ENCODE results near the gene PRDM12.

PRDM12 gene

DNA sequence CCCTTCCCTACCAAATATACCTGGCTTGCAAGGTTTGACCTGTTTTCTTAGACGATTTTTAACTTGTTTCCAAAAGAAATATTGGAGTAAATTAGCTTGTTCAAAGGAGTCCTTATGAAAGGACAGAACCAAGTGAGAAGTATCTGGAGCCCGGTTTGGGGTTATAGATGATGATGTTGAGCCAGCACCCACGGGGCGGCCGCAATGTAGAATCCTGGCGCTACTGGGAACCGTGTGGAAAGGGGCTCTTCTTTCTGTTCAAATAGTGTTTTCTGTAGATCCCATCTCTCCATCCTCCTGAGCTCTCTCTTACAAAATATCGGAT lies 28.7 kb downstream of the PRDM12 start:
- DNase-seq, result peak; percentile 65

DNA sequence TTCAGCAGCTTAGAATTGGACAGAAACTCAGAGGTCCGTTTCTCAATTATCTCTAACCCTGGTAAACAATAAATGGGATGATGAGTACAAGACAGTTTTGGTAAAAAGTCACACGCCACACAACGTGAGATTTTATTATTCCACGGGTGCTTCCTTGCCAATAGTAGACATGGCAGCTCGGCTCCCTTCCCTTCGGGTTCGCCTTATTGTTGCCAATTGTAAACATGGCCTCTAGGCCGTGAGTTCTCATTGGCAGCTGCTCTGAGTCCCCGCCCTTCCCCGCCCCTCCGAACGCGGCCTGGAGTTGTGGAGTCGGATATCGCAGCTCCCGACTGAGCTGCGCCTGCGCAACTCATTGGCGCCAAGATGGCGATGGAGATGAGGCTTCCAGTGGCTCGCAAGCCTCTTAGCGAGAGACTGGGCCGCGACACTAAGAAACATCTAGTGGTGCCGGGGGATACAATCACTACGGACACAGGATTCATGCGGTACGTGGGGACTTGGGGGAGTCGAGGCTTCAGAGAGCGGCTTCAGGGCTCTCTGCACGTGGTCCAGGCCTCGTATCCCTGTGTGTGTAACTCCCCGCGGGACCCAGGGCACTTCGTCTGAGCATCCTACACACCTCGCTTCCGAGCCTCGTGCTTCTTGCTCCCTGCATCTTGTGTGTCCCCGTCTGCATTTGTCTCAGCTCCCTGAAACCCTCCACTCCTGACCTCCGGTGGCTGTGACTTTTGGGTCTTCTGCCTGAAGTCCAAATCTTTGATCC lies 29.2 kb downstream of the PRDM12 start, which contains the start of gene EXOSC2:
EXOSC2 (plus strand) TSS at position 355 of the 766 bp plus-strand sequence; CDS start at position 367, 12 bp downstream.
- peak; percentile 98 for DNase-seq

DNA sequence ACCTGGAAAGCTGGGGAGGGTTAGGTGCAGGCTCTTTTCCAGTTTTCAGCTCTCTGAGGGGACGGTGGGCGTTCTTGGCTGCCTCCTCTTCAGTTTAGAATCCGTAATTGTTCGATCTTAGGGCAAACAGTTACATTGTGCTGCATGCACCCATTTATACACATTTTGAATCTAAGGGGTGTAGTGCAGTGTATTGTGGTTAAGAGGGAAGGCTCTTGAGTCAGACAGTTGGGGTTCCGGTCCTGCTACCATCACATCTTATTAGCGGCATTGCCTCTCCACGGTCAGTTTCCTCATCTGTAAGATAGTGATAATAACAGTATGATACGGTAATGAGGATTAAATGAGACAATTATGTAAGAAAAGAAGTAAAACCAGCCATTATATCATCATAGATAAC lies 29.8 kb downstream of the PRDM12 start:
- DNase-seq, result no peak

DNA sequence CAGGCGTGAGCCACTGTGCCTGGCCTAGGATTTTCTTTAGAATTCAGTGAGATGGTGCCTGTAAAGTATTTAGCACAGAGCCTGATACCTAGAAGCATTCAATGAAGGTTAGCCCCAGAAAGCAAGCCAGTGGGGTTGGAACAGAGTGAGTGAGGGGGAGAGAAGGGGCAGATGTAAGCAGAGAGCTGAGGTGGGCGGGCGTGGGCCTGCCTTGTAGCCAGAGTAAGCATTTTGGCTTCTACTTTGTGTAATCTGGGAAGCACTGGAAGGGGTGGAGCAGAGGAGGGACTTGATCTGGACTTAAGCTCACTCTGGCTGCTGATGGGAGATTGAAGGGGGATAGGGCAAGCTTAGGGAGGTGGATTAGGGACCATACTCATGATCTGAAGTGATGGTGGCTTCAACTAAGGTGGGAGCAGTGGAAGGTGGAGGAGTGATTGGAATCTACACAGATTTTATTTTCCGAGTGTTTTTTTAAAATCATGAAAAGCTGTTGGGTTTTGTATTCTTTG lies 31.8 kb downstream of the PRDM12 start:
- no peak for DNase-seq

DNA sequence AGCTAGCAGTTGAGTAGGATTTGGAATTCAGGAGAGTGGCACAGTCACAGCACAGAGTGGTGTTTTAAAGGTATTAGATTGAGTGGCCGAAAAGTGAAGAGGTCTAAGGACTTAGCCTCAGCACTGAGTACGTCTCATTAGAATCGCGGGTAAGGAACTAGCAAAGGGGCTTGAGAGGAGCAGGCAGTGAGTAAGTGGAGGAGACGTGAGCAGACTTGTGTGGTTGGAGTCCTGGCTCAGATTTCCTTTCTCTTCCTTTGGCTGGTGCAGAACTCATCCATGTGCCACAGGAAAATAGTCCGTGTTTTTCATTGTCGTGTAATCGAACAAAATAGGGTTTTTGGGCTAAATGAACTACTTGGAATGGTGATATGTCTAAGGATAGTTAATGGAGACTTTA lies 32.6 kb downstream of the PRDM12 start:
- DNase-seq, result no peak

DNA sequence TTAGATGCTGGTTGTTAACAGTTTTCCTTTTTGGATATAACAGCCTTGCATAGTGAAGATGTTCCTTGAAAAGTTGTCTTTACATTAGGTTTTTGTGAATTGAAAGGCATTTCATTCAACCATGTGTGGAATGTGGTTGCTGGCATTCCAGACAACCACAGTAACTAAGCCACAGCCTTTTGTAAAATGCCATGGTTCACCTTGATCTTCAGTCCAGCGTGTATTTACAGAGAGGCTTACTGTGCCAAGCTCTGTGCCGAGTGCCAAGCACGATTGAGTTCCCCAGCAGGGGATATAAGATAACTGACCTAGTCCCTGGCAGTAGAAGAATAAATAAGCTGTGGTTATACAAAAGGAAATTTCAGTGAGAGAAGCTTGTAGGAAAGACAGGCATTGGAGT lies 34.1 kb downstream of the PRDM12 start:
- DNase-seq, result no peak

DNA sequence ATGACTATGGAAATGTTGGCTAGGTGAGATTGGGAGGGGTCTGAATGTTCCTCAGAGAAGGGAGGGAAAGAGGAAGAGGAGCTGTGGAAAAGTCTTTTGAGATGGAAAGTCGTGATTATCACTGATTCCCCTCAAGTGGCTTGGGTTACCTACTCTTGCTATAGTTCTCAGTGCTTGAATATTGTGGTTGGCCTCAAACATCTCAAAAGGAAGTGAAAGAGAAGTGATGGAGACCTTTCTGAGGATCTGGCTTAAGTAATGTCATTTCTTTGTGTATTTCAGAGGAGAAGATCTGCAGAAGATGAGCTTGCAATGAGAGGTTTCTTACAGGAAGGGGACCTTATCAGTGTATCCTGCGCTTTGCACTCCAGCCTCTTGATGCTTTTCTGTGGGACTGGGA lies 34.7 kb downstream of the PRDM12 start:
- DNase-seq, result no peak

DNA sequence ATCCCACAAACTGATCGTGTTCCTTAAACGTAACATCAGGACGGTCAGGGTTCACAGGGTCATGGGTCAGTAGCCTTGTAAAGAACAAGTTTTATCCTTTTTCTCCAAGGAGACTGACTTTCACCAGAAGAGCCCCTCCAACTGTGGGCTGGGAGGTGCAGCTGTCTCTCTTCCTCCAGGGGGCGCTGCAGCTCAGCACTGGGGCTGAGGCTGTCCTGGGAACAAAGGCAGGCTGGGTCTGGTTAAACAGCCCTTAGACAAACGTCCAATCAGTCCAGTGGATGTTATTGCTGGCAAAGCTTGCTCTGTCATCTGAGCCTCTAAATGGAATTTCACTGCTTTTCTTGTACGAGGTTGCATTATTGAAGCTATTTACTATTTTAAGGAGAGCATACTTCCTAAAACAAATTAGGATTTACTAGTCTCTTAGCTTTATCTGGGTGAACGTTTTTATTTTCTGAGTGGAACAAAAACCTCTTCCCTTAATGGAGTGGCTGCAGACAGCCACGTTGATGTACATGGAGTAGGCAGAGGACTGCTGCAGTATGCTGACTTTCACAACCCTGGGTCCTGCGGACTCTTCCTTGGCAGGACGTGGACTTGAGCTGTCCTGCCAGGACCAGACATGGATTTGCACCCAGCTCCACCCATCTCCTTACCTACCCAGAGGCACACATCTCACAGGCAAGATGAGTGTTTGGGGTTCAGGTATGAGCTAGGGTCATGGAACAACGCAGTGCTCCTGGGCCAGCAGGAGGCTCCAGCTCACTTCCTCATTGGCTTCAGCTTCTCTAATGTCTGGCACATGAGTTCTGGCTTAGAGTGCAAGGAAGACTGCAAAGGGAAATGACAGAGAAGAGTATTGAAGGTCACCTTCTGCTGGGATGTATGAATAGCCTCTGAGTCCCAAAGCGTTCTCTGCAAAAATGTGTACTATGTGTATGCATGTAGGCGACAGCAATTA lies 36.9 kb downstream of the PRDM12 start:
- DNase-seq, result peak; percentile 80

DNA sequence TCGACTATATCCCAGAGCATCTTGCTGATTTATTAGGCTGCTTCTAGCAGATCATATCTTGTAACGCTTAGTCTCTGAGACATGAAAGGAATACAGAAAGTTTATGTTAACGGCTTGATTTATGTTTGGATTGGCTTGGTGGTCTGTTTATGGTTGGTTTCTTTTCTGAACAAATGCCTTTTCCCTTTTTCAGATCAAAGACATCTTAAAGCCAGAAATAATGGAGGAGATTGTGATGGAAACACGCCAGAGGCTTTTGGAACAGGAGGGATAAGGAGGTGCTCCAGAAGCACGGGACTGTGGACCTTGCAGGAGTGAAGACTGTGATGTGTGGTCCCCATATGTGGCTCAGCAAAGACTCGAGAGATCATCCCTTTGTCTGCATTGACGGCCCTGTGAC lies 39.1 kb downstream of the PRDM12 start:
- no peak for DNase-seq

DNA sequence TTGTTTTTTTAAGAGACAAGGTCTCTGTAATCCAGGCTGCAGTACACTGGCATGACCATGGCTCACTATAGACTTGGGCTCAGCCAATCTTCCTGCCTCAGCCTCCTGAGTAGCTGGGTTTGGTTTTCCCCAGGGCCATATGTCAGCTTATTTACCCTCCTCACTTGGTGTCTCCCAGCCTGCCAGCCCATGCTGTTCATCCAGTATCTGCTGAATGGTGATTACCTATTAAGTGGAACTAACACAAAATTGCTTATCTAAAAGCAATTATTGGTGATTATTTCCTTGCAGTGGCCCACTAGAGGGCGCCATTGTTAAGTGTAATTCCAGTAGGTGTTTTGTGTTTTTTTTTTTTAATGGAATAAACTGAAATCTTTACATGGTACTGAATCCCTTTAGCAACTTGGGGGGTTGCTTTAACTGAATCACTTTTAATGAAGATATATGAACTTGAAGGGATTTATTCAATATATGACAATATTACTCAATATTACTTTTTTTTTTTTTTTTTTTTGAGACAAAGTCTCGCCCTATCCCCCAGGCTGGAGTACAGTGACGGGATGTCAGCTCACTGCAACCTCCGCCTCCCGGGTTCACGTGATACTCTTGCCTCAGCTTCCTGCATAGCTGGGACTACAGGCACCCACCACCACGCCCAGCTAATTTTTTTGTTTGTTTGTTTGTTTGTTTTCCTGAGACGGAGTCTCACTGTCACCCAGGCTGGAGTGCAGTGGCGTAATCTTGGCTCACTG lies 43.0 kb downstream of the PRDM12 start:
- DNase-seq, result peak; percentile 26

DNA sequence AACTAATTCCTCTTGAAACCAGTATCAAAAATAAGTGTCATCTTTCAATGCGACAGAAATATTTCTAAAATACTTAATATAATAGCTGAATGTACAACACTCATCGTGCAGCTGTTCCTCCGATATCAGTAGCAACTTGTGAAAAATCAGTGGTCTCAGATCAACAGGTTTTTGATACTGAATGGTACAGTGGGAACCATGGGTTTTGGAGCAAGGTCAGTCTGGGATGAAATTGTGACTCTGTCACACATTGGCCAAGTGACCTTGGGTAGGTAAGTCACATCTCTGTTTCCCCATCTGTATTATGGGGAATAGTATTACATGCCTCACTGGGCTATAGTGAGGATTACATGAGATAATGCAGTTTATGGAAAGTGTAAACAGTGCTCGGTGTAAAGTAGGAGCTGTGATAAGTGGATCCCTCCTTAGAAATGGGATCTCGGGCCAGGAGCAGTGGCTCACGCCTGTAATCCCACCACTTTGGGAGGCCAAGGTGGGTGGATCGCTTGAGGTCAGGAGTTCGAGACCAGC lies 46.5 kb downstream of the PRDM12 start:
- DNase-seq, result no peak

DNA sequence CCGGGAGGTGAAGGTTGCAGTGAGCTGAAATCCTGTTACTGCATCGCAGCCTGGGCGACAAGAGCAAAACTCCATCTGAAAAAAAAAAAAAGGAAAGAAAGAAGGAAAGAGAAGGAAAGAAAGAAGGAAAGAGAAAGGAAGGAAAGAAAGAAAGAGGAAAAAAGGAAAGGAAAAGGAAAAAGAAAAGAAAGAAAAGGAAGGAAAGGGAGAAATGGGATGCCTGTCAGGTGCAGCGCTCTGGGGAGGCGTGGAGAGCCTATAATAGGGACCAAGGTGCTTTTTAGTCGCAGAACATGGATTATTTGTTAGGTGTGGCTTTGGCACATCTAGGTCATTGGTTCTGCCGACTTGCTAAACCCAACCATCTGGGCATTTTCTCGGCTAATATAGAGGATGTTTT lies 47.1 kb downstream of the PRDM12 start:
- DNase-seq, result no peak

DNA sequence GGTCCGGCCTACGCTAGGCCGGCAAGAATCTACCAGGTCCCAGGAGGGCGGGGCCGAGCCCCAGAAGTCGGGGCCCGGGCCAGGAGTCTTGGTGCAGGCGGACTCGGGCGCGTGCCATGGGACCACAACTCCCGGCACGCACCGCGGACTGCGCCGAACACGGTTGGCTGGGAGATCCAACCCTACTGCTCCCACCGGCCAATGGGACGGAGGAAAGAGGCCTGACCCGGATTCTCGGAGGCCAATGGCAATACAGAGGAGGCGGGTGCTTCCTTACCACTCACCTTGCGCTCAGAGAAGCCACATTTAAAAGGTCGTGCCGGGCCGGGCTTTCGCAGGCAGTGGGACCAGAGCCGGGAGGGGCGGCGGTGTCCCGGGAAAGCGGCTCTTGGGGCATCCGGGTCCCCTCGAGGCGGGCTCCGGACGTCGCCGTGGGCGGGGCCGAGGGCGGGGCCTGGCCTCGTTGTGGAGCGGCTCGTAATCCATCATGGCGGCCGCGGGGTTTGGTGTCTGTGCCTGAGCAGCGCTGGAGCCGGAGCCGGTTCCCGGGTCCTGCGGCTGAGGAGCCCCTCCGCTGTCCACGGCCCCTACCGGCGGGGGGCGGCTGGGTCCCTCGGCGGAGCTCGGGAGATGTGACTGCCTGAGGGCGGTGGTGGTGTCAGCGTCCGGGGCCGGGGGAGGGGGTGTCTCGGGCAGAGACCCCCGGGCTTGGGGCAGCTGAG lies 48.3 kb downstream of the PRDM12 start:
- DNase-seq, result peak; percentile 98

DNA sequence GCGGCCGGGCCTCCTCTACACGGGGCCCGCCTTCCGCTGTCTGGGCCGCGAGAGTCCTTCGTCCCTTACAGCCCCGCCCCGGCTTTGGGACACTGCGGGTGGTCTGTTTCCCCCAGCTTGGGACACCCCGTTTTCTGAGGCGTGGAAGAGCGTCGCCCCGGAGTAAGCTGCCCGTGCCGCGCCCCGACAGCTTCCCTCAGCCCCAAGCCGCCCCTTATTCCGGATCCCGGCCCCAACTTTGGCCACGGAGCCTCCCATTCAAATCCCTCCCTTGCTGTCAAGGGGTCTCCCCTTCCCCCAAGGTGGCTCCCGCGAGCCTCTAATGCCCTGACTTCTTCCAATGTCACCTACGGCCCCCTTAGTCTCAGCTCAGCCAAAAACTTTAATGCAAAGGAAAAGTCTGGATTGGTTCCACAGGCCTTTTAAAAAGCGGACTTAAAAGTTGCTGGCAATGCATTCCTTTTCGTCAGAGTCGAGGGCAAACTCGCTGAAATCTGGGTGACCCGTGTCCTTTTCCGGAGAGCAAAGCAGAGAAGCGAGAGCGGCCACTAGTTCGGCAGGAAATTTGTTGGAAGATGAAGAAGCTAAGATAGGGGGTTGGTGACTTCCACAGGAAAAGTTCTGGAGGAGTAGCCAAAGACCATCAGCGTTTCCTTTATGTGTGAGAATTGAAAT lies 49.0 kb downstream of the PRDM12 start:
- DNase-seq, result peak; percentile 59

DNA sequence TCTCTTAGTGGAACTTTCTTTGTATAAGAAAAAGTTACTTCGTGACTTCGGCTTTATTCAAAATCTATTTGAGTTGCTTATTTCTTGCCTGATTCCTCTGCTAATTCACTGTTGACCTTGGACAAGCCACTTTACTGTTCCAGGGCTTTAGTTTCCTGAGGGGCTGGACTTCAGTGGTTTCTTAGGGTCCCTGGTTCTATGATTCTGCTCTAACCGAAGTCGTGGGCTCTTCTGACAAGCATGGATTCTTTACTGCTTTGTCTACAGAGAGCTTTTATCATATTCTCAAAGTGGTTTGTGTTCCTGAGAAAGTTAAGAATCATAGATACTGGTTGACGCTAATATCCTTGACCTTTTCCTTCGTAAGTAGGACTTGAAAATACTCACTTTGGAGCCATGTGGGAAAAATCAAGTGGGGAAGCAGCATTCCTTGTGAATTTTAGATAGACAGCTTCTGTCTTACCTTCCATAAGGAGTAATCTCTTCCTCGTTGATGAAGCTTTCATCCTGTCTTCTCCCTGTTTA lies 50.3 kb downstream of the PRDM12 start:
- DNase-seq, result no peak

DNA sequence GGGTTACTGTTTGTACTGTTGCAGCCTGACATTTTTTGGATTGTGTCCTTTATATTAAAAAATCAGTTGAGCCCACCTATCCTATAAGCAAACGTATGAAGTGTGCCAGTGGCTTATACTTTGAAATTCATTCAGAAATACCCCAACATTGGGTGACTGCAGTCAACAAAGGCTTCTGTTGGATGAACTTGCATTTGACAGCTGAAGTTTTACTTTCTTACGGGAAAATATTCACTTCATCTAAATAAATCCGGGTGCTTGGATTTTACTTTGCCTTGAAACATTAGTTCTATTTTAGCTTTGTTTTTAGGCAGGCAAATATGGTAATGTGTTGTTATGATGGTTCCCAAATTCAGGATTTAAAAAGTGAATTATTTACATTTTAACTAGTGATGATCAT lies 50.9 kb downstream of the PRDM12 start:
- no peak for DNase-seq

DNA sequence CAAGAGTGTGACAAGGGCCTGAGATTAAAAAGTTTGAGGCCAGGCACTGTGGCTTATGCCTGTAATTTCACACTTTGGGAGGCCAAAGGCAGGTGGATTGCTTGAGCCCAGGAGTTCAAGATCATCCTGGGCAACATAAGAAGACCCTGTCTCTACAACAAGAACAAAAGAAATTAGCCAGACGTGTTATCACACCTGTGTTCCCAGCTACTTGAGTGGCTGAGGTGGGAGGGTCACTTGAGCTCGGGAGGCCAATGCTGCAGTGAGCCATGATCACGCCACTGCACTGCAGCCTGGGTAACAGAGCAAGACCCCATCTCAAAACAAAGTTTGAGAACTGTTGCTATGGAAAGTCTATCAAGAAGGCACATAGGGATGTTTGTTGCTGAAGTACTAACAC lies 54.2 kb downstream of the PRDM12 start:
- DNase-seq, result no peak

DNA sequence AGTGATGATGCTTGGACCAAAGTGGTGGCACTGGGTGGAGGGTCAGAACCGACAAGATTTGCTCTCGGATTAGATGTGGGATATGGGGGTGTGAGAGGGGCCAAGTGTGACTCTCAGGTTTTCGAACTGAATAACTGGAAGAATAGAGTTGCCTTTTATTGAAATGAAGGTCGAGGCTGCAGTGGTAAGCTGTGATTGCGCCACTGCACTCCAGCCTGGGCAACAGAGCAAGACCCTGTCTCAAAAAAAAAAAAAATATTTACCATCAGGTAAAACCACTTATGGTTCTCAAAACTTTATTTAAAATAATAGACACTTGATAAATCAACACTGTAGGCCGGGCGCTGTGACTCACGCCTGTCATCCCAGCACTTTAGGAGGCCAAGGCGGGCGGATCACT lies 56.4 kb downstream of the PRDM12 start:
- no peak for DNase-seq

DNA sequence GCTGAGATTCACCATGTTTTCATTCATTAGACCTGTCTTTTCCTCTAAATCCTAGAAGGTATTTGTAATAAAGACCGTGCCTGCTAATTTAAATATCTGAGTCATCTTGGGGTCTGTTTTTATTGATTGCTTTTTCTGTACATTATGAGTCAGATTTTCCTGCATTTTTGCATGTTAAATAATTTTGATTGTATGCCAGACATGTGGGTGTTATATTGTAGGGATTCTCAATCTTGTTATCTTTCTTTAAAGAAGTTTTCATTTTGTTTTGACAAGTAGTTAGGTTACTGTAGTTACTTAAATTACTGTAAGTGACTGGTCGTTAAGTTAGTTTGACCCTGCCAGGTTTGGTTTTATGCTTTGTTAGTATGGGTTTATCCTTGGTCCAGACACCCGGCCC lies 64.3 kb downstream of the PRDM12 start:
- no peak for DNase-seq

DNA sequence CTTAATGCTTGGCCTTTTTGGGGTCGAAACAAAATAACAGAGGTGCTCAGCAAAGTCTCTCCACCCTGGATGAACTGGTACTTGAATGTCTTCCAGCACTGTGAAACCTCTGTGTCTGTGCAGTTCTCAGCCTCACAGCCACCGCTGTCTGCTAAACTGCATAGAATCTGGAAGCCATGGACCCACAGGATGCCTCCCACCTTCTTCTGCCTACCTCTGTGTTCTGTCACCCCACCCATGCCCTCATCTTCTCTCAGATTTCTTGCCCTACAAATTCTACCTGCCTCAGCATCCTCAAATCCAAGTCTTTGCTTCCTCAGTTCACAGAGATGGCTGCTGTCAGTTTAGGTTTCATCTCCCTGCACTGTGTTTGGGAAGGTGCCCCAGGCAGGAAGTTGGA lies 64.8 kb downstream of the PRDM12 start:
- DNase-seq, result no peak

DNA sequence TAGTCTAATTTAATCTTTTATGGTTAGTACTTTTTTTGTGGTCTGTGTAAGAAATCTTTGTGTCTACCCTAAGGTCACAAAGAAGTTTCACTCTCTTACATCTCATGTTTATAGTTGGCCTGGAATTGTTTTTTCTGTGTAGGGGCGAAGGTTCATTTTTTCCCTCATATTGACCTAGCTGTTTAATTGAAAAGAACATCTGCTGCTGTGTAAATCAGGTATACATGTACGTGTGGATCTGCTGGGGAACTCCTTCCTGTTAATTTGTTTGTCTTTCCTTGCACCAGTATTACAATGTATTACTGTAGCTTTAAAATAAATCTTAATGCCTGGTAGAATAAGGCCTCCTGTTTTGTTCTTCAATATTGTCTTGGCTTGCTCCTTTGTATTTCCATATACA lies 67.0 kb downstream of the PRDM12 start:
- no peak for DNase-seq

Measured in midbrain (tissue), 1 donor.